Loucy (cell line): Measurements from ENCODE around the gene RNU6-9.

Experiments
- EZH2phosphoT487 ChIP-seq: fragments of 200-600 bp; IDR thresholded peaks from 2 replicates; pipeline ENCODE4 v1.6.1; 2018; ENCODE audit warnings: antibody characterized with exemption, mild to moderate bottlenecking, moderate library complexity, borderline replicate concordance
- TF ChIP-seq, protein P1 (sequence below): fragments of 200-600 bp; sonication (generic); conservative IDR thresholded peaks from 2 replicates; pipeline ENCODE4 v1.5.1; 2014; ENCODE audit warnings: mild to moderate bottlenecking, antibody characterized with exemption, low read length

DNA sequence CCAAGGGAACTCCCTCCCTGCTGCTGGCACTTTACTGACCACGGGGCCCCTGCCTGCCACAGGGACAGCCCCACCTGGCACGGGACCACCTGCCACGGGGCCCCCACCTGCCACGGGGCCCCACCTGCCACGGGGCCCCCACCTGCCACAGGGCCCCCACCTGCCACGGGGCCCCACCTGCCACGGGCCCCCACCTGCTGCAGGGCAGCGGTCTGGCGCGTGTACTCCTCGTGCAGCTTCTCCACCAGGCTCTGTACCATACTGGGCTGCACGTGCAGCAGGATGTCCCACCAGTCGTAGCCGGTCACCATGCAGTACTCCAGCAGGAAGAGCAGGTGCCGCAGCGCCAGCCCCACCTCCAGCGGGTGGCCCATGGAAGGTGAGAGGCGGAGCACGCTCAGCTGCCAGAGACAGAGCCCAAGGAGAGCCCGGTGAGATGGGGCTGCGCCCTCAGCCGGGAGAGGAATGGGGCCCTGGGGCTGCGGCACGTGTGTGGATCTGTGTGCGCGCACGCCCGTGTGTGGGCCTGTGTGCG is 16.4 kb upstream of the RNU6-9 start:
- TF ChIP-seq, protein P1, sequence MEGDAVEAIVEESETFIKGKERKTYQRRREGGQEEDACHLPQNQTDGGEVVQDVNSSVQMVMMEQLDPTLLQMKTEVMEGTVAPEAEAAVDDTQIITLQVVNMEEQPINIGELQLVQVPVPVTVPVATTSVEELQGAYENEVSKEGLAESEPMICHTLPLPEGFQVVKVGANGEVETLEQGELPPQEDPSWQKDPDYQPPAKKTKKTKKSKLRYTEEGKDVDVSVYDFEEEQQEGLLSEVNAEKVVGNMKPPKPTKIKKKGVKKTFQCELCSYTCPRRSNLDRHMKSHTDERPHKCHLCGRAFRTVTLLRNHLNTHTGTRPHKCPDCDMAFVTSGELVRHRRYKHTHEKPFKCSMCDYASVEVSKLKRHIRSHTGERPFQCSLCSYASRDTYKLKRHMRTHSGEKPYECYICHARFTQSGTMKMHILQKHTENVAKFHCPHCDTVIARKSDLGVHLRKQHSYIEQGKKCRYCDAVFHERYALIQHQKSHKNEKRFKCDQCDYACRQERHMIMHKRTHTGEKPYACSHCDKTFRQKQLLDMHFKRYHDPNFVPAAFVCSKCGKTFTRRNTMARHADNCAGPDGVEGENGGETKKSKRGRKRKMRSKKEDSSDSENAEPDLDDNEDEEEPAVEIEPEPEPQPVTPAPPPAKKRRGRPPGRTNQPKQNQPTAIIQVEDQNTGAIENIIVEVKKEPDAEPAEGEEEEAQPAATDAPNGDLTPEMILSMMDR: no peak
- TF ChIP-seq EZH2phosphoT487: no peak
